ENCODE results near the gene CYLD. TPM values are rescaled to one million over a fixed set of nuclear protein-coding genes. Genes with fewer than 3 reads are reported as not detected.

Gene CYLD
- total RNA-seq, 1 donor = 61.9 TPM

DNA sequence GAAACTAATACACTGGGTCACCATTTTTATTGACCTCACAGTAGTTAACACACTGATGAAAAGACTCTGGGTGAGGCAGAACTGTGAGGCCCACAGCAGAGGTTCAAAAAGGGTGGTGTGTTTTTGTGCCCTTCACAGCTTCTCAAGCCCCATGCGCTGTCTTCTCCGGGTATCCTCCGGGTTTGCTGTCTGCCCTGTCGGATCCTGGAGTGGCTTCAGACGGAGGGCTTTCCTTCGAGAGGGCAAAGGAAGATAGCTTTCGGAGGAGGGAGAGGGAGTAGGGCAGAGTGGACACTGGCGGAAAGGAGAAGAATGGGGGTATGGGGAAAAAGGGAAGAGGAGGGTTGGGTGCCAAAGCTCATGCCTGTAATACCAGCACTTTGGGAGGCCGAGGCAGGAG lies 80.8 kb downstream of the CYLD start:
- Histone ChIP-seq H3K4me1 (ENCODE audit: insufficient read depth, low read length) (no peaks in the 10 kb centered on the region), H4K20me1 (ENCODE audit: insufficient read depth, low read length) (no peaks in the 10 kb centered on the region), H3K27me3 (ENCODE audit: insufficient read depth, low read length) (no peaks in the 10 kb centered on the region), H2AFZ (ENCODE audit: low read length) (no peak overlapping the region), H3K9me3 (ENCODE audit: low read depth, low read length) (no peaks in the 10 kb centered on the region), H3K79me2 (ENCODE audit: insufficient read depth, low read length) (no peaks in the 10 kb centered on the region), H3K27ac (ENCODE audit: low read depth, low read length) (no peak overlapping the region), H3K4me2 (ENCODE audit: insufficient read depth, low read length) (no peak overlapping the region), H3K4me3 (ENCODE audit: insufficient read depth, low read length) (no peak overlapping the region), H3K36me3 (ENCODE audit: insufficient read depth, low read length) (no peaks in the 10 kb centered on the region)
- no peak for TF ChIP-seq CTCF (IDR thresholded peaks at IDR 0.05; ENCODE audit: extremely low read depth, low read depth, low read length)
- DNase-seq (ENCODE audit: insufficient read length, low spot score, missing footprints) = no peak

GRCh38 chr16:50826797-50827316 lies 85.0 kb downstream of the CYLD start:
- Histone ChIP-seq H3K79me2 (ENCODE audit: insufficient read depth, low read length) (no peaks in the 10 kb centered on the region), H3K27me3 (ENCODE audit: insufficient read depth, low read length) (no peaks in the 10 kb centered on the region), H3K4me1 (ENCODE audit: insufficient read depth, low read length) (no peaks in the 10 kb centered on the region), H3K4me2 (ENCODE audit: insufficient read depth, low read length) (no peak overlapping the region), H2AFZ (ENCODE audit: low read length) (no peak overlapping the region), H3K4me3 (ENCODE audit: insufficient read depth, low read length) (no peak overlapping the region), H3K36me3 (ENCODE audit: insufficient read depth, low read length) (no peaks in the 10 kb centered on the region), H4K20me1 (ENCODE audit: insufficient read depth, low read length) (no peaks in the 10 kb centered on the region), H3K9me3 (ENCODE audit: low read depth, low read length) (no peaks in the 10 kb centered on the region), H3K27ac (ENCODE audit: low read depth, low read length) (no peak overlapping the region)
- no peak for TF ChIP-seq CTCF (IDR thresholded peaks at IDR 0.05; ENCODE audit: extremely low read depth, low read depth, low read length)
- no peak for DNase-seq (ENCODE audit: insufficient read length, low spot score, missing footprints)

DNA sequence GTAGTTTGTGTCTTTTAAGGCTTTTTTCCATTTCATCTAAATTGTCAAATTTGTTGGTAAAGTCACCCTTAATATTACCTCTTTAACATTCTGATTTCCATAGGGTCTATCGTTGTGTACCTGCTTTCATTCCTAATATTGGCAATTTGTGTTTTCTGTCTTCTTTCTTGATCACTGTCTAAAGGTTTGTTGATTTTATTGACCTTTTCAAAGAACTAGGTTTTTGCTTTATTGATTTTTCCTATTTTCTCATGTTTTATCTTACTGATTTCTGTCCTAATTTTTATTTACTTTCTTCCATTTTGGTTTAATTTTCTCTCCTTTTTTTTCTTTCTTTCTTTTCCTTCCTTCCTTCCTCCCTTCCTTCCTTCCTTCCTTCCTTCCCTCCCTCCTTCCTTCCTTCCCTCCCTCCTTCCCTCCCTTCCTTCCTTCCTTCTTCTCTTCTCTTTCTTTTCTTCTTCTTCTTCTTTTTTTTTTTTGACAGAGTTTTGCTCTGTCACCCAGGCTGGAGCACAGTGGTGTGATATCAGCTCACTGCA lies 86.3 kb downstream of the CYLD start:
- no peak for DNase-seq (ENCODE audit: insufficient read length, low spot score, missing footprints)
- H2AFZ ChIP-seq (ENCODE audit: low read length) = no peak overlapping the region
- H3K27me3 ChIP-seq (ENCODE audit: insufficient read depth, low read length) = no peaks in the 10 kb centered on the region
- H3K4me2 ChIP-seq (ENCODE audit: insufficient read depth, low read length) = no peak overlapping the region
- no peak overlapping the region for H3K27ac ChIP-seq (ENCODE audit: low read depth, low read length)
- H4K20me1 ChIP-seq (ENCODE audit: insufficient read depth, low read length) = no peaks in the 10 kb centered on the region
- no peaks in the 10 kb centered on the region for H3K4me1 ChIP-seq (ENCODE audit: insufficient read depth, low read length)
- TF ChIP-seq CTCF (IDR thresholded peaks at IDR 0.05; ENCODE audit: extremely low read depth, low read depth, low read length) = no peak
- H3K79me2 ChIP-seq (ENCODE audit: insufficient read depth, low read length) = no peaks in the 10 kb centered on the region
- no peaks in the 10 kb centered on the region for H3K36me3 ChIP-seq (ENCODE audit: insufficient read depth, low read length)
- H3K9me3 ChIP-seq (ENCODE audit: low read depth, low read length) = no peaks in the 10 kb centered on the region
- no peak overlapping the region for H3K4me3 ChIP-seq (ENCODE audit: insufficient read depth, low read length)

DNA sequence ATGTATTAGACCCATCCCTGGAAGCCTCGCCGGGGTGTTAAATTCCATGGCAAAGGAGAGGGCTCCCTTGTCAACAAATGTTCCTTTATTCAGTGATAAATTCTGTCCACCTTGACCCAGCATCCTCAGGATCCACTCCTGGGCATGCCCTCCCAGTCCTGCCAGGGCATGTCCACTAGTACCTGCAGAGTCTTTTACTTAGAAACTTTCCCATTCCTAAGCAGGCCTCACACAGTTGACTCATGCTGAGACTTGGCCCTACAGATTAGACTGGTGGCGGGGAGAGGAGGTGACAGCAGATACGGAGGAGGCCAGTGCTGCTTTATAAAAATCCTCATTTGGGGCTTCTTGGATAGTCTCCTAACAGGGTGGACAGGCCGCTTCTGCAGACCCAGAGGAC lies 88.8 kb downstream of the CYLD start:
- H3K4me3 ChIP-seq (ENCODE audit: insufficient read depth, low read length) = no peak overlapping the region
- no peak overlapping the region for H3K27ac ChIP-seq (ENCODE audit: low read depth, low read length)
- no peaks in the 10 kb centered on the region for H3K9me3 ChIP-seq (ENCODE audit: low read depth, low read length)

More for the DNA sequence above, 88.8 kb downstream of the CYLD start:
- H2AFZ ChIP-seq (ENCODE audit: low read length) = no peak overlapping the region
- H3K4me1 ChIP-seq (ENCODE audit: insufficient read depth, low read length) = no peaks in the 10 kb centered on the region
- H3K79me2 ChIP-seq (ENCODE audit: insufficient read depth, low read length) = no peaks in the 10 kb centered on the region
- H3K27me3 ChIP-seq (ENCODE audit: insufficient read depth, low read length) = no peaks in the 10 kb centered on the region
- no peaks in the 10 kb centered on the region for H4K20me1 ChIP-seq (ENCODE audit: insufficient read depth, low read length)
- TF ChIP-seq CTCF (IDR thresholded peaks at IDR 0.05; ENCODE audit: extremely low read depth, low read depth, low read length) = no peak
- no peak for DNase-seq (ENCODE audit: insufficient read length, low spot score, missing footprints)
- no peak overlapping the region for H3K4me2 ChIP-seq (ENCODE audit: insufficient read depth, low read length)
- no peaks in the 10 kb centered on the region for H3K36me3 ChIP-seq (ENCODE audit: insufficient read depth, low read length)

All from osteoblast (primary cell).